ENCODE measurements around the gene NEURL1. TPM values are rescaled to one million over a fixed set of nuclear protein-coding genes. Genes with fewer than 3 reads are reported as not detected.

NEURL1 gene
- total RNA-seq, 1 donor, result 0.27 TPM

DNA sequence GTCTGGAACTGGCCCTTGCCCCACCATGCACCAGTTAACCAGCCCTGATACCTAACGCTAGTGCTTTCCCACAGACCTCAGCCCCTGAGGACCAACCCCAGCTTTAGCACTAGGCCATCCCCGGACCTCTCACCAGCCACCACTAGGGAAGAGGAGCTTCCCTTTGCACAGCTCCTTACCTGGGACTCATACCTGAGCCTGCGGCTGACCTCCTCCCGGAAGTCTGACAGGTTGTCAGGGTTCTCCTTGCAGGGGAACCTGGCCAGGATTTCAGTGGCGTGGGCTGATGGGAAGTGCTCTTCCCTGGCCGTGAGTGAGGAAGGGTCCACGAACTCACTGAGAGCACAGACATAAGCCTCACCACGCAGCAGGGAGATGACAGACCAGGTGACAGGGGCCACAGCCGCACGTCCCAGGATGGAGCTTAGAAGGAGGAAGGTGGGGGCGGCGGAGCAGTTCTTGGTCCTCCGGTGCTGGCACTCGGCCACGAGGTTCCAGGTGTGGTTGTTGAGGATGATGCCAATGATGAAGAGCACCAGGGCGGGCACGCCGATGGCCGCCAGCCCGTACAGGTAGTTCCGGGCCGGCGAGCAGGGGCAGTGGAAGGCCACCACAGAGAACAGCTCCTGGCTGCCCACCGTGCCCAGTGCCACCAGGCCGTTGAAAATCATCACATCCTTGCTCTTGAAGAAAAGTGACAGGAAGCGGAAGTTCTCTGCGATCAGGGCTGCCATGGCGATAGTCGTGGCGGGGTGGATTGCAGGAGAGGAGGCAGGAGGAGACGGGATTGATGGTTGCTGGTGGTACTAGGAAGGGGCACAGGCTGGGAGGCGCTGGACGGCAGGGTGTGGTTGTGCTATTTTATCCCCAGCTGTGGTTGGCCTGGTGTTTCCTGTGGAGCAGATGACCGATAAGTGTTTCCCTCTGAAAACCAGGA, 44.0 kb upstream of the NEURL1 start:
- no peak for DNase-seq (ENCODE audit: low read depth)
- H3K4me3 ChIP-seq (ENCODE audit: low read depth, low read length), result peak overlapping the region; percentile 87
- TF ChIP-seq, protein P1, sequence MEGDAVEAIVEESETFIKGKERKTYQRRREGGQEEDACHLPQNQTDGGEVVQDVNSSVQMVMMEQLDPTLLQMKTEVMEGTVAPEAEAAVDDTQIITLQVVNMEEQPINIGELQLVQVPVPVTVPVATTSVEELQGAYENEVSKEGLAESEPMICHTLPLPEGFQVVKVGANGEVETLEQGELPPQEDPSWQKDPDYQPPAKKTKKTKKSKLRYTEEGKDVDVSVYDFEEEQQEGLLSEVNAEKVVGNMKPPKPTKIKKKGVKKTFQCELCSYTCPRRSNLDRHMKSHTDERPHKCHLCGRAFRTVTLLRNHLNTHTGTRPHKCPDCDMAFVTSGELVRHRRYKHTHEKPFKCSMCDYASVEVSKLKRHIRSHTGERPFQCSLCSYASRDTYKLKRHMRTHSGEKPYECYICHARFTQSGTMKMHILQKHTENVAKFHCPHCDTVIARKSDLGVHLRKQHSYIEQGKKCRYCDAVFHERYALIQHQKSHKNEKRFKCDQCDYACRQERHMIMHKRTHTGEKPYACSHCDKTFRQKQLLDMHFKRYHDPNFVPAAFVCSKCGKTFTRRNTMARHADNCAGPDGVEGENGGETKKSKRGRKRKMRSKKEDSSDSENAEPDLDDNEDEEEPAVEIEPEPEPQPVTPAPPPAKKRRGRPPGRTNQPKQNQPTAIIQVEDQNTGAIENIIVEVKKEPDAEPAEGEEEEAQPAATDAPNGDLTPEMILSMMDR (IDR thresholded peaks at IDR 0.05; ENCODE audit: insufficient read depth, low read length), result no peak

- DNase-seq (ENCODE audit: low read depth), result no peak
- peak overlapping the region; percentile 87 for H3K4me3 ChIP-seq (ENCODE audit: low read depth, low read length)
- TF ChIP-seq, protein P1 (IDR thresholded peaks at IDR 0.05; ENCODE audit: insufficient read depth, low read length), result no peak
Observed at GRCh38 chr10:103450201-103450695, 43.3 kb upstream of the NEURL1 start.

GRCh38 chr10:103451091-103451813, 42.3 kb upstream of the NEURL1 start:
- DNase-seq (ENCODE audit: low read depth), result peak; percentile 75
- H3K4me3 ChIP-seq (ENCODE audit: low read depth, low read length), result peak overlapping the region; percentile 87
- TF ChIP-seq, protein P1 (IDR thresholded peaks at IDR 0.05; ENCODE audit: insufficient read depth, low read length), result no peak

DNA sequence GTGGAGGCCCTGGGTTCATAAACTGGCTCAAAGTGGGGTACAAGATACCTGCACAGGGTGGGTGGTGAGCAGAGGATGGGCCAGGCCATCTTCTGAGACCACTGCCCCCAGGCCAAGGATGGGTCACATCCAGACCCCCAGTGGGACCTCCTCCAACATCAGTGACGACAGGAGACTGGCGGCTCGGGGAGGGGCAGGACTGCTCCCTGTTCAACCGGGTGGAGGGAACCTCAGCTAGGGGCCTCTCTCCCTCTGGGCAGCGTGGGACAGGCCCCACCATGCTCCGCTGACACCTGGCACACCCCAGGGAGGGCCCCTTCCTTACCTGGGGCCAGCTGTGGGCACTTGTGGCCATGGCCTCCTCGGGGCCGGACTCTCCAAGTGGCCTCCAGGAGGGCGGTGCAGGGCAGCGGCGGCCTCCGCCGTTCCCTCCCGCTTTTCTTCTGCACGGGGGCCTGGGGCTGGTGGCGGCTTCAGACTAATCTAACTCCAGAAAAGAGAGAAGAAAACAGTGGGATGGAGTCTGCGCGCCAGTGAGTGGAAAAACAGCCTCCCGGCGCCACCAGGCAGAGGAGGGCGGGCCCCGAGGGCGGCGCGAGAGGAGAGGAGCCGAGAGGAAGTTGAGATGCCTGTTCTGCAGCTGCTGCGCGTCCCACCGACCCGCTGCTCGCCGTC, 41.5 kb upstream of the NEURL1 start, which contains the start of gene CALHM2:
Gene CALHM2, minus strand, starts transcription at position 540 of the 675 bp plus-strand sequence. CDS start 2,429 bp downstream, outside the sequence.
- H3K4me3 ChIP-seq (ENCODE audit: low read depth, low read length), result peak within 1 kb of the TSS; percentile 87
- peak; percentile 55 for DNase-seq (ENCODE audit: low read depth)

DNA sequence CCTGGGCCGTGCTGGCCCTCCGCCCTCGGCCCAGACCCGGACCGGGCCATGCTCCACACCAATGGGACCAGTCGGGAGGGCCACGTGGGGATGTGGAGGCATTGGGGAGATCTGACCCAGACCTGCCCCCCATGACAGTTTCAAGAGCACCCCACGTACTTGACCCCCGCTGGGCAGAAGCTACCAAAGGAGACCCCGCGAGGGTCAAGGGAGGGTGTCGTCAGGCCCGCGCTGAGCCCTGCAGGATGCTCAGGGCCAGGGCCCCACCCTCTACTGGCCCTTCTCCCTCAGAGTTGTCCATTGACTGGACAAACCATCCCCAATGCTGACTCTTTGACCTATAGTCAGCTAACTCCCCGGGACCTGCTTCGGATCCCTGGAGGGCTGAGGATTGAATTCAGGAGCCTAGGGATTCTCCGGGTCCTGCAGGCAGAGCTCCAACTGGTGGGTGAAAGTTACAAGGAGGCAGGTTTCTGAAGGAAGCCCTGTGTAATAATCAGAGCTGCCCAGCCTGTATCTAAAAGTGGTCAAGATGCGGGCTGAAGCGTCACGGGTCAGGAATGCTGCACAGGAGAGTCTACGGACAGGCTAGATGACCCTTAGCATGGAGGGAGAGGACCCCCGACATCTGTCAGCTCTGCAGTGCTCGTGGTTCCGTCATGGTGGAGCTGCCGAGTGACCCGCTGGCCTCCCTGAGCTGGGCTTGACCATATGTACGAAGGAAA, 40.8 kb upstream of the NEURL1 start:
- DNase-seq (ENCODE audit: low read depth), result peak; percentile 31
- TF ChIP-seq, protein P1 (IDR thresholded peaks at IDR 0.05; ENCODE audit: insufficient read depth, low read length), result no peak
- H3K4me3 ChIP-seq (ENCODE audit: low read depth, low read length), result peak overlapping the region; percentile 87

More for the DNA sequence above, 41.5 kb upstream of the NEURL1 start, which contains the start of gene CALHM2:
- TF ChIP-seq, protein P1 (IDR thresholded peaks at IDR 0.05; ENCODE audit: insufficient read depth, low read length), result no peak

All from fibroblast of the aortic adventitia (primary cell).